DMS79 (cell line): ENCODE data around the gene ADAMTS4.

Experiments used
- DNase-seq: peaks from one replicate; lab custom pipeline; 2025; lab: John Stamatoyannopoulos, UW

Gene ADAMTS4

DNA sequence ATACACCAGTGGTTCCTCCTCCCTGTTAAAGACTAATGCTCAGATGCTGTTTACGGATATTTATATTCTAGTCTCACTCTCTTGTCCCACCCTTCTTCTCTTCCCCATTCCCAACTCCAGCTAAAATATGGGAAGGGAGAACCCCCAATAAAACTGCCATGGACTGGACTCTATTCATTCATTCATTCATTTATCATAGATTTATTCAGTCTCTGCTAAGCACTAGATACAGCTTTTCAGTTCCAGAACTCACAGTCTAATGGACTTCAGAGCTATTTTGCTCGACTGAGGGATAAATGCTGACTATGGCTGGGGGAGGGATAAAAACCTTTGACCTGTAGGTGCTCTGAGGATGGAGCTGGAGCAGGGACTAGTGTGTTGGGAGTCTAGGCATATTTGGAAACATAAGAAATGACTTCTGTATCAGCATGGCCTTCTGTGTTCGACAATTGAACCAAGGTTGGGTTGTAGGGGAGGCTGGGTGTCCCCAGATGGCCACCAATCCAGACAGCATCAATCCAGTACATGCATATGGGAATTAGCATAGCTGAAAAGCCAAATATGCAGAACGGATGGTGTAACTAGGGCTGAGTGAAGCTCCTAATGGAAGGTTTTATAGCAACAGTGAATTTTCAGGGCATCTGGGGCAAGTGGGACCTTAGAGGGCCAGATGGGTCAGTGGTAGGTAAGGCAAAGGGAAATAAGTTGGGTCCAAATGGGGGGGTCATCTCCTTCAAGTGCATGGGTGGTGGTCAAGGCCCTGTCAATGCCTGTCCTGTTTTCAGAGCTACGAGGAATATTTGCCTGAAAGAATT, 20.4 kb upstream of the ADAMTS4 start:
- no peak for DNase-seq

DNA sequence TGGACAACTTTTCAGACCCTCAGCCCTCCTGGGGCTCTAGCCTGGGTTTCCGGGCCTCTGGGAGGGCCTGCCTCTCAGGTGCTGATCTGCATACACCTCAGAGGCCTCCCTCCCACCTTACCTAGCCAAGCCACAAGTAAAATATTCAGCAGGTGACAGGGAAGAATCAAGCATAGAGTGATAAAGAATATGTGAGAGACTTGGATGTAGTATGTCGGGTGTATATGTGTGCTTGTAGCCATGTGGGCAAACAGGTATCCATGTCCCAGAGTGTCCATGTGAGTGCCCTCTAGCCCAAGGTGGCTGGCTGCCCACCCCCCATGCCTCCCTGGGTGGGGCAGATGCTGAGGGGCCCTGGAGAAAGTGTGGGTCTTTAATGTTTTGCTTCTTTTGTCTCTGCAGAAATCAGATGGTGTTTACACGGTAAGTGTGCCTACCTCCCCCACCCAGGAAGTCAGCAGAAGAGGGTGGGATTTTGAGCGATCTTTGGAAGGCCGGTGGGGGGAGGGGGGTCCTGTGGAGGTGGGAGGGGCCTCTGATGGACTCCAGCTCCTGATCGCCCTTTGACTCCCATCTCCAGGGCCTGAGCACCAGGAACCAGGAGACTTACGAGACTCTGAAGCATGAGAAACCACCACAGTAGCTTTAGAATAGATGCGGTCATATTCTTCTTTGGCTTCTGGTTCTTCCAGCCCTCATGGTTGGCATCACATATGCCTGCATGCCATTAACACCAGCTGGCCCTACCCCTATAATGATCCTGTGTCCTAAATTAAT, 19.6 kb upstream of the ADAMTS4 start:
- no peak for DNase-seq

DNA sequence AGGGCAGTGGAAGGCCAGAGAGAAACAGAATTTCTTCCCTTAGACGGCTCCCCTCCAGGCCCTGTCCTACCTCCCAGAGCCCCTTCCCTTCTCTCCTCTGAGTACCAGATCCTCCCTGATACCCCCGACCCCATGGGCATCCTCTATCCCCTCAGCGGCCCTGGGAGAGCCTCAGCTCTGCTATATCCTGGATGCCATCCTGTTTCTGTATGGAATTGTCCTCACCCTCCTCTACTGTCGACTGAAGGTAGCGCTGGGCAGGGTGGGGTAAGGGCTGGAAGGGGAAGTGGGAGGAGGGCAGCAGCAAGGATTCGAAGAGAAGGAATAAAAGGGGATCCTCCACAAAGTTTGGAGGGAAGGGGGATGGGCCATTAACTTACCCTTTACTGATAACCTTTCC, 19.0 kb upstream of the ADAMTS4 start:
- DNase-seq = no peak

DNA sequence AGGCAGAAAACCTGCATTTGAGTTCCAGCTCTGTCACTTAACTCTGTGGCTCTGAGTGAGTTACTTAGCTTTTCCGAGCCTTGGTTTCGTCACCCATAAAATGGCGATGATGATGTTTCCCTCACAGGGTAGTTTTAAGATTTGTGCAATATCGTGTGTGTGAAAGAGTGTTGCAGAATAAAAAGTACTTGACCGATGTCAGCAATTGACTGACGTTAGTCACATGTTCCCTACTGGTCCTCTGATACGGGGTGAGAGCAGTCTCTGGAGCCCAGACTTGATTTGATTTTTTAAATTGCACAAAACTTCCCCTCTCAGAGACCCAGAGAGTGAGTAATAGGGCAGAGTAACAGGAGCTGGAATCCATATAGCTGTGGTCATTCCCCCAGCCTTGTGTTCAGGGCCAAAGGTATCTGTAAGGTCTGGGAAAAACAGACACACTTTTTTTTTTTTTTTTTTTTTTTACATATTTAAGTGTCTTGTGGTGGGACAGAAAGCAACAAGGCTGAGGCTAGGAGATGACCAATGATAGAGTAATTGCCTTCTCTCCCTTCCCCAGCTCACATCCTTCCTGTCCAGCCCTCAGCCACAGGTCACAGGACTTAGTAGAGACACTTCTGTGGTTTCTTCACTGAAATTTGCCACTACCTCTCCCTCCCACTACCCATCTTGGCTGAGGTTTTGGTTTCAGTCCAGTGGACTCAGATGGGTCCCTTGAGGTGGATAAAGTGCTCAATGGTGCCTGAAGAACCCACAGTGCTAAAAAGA, 18.3 kb upstream of the ADAMTS4 start:
- DNase-seq = peak; percentile 13

DNA sequence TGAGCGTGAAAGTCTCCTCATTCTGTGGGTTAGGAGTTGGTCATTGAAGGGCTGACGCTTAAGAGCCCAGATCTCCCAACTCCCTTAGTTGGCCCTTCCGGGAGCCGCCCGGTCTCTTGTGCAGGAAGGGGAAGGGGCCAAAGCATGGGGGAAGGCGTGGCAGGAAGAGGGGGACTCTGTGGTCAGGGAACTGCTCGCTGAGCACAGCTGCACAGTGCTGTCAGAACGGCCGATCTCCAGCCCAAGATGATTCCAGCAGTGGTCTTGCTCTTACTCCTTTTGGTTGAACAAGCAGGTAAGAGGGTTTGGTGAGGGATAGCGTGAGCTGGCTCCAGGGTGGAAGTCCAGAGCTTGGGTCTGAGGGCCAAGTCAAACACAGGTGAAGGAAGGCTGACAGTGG, 16.2 kb upstream of the ADAMTS4 start, which contains the start of gene FCER1G:
Gene FCER1G (plus strand): TSS at position 220 of the 400 bp plus-strand sequence. CDS start 27 bp downstream, at position 247.
- no peak for DNase-seq

DNA sequence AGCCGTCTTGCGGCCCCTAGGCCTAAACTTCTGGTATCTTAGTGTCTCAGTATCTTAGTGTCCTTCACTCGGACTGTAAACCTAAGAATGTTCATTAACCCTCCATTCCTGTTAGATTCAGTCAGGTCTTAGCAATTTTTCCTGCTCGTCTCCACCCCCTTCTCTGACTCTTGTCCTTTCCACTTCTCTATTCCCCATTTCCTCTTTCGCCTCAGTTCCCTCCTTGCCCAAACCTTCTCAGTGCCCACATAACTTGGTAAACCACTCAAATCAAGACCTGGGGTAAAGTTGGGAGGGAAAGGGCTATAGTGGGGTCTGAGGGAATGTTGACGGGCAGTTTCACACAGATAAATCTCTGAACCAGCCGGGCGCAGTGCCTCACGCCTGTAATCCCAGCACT, 15.5 kb upstream of the ADAMTS4 start:
- DNase-seq = no peak

DNA sequence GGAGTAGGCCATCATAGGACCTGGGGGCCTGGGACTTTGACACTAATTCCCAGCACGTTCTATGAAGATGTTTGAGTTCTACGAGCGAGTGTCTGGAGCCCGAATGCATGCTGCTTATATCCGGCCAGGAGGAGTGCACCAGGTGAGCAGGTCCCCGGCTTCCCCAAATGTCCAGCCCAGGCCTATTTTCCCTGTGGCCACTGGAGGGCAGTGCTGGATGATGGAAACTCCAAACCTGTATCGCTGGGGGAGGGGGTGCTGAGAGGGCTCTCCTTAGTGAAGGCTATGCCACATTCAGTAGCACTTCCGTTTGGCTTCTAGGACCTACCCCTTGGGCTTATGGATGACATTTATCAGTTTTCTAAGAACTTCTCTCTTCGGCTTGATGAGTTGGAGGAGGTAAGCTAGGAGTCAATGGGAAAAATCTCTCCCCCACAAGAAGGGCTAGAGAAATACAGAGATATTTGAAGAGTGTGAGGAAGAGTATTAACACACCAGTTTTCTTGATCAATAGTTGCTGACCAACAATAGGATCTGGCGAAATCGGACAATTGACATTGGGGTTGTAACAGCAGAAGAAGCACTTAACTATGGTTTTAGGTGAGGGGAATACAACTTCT, 11.0 kb upstream of the ADAMTS4 start:
- DNase-seq = peak; percentile 12

DNA sequence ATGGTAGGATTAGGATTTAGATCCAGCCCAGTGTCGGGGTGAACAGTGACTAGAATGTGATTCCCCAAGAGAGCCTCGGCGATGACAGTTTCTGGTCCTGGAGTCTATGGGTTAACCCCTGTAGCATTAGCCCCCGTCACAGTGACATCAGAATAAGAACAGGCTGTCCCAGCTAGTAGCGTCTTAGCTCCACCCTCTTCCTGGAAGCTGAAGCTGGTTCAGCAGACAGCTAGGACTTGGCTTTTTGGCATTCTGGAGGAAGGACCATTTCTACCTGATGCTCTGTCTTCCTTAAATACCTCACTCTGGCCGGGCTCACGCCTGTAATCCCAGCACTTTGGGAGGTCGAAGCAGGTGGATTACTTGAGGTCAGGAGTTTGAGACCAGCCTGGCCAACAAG, 8.3 kb upstream of the ADAMTS4 start:
- DNase-seq = no peak

DNA sequence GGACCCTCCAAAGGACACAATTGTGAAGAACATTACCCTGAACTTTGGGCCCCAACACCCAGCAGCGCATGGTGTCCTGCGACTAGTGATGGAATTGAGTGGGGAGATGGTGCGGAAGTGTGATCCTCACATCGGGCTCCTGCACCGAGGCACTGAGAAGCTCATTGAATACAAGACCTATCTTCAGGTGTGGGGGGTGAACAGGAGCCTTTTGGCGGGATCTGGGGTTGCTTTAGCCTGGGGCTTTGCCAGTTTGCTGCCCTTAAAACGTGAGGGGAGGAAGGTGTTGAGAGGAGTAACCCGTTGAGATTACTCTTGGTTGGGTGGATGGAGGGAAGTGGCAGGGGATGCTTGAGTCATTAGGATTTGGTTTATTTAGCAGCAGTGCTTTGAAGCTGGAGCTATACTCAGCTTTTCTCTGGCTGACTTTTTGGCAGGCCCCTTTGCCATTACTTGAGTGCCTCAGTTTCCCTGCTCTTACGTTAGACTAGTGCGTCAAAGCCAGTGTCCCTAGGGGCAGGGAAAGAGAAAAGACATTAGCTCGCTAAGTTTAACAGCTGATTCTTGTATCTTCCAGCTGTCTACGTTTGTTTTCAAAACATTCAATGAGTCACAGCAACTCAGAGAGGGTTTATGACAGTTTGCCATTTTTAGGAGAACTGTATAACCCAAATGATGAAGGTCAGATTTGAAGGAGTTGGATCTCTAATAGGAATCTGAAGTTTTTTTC, 7.7 kb upstream of the ADAMTS4 start:
- DNase-seq = no peak

DNA sequence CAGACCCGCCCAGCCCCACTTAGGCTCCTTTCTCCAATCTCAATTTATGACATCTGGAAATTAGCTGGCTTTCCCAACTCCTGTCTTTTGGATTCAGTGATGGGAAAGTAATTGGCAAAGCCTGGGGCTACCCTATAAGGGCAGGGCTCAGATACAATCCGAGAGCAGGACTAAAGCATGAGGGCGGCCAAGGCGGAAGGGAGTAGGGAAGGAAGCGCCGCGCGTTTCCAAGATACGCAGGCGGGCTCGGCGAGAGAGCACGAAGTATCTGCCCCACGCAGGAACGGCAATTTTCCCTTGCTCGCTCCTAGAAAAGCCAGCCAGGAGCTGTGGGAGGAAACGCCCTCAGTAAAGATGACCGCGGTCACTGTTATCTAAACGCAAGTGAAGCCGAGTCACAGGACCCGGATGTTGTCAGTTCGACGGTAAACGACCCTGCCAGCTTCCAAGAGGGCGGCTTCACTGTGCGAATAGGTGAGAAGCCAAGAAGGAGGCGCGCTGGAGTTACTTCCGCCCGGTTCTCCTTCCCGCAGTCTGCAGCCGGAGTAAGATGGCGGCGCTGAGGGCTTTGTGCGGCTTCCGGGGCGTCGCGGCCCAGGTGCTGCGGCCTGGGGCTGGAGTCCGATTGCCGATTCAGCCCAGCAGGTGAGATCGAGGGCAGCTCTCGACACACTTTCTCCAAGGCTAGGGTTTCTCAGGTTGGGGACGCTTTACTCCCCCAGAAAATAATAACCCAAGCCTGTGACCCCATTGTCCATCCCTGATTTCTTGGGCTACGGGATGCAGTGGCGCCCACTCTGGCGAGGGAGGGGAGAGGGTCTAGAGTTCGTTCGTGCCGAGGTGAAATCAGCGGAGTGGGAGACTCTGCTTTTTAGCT, 3.2 kb upstream of the ADAMTS4 start, which contains the start of gene NDUFS2:
Gene NDUFS2 (plus strand): TSS at position 532 of the 877 bp plus-strand sequence. CDS start 19 bp downstream, at position 551.
- DNase-seq = peak; percentile 99

DNA sequence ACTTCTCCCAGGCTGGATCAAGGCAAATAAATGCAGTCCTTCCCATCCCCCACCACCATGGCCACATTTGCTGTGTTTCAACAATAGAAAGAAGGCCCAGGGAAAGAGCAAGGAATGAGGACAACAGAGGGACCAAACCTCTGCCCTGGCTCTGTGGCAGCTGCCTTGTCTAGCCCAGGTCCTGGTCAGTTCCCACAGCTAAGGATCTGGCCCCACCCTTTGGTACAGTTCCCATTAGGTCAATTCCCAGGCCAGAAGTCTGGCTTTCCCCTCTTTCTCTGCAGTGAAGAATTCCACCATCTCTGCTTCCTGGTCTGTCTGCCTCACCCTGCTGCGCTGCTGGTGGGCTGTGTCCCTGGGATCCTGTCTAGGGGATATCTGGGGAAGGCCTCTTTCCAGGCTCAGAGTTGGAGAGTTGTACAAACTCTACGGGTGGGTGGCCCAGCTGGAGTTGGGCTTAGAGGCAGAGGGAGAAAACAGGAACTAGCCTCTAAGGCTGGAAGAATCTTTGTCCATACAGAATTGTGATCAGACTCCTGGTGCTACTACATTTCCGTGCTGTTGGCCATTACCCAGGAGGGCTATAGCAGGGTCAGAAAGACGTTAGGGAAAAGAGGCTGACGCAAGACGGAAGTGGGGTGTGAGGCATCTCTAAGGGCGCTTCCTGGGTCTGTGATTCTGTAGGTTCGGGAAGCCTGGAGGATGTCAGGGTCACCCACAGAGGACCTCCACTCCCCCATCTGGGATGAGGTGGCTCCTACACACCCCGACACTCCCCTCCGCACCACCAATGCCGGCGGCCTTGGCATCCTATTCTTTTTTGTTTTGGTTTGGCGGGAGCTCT, 2.4 kb upstream of the ADAMTS4 start:
- no peak for DNase-seq

DNA sequence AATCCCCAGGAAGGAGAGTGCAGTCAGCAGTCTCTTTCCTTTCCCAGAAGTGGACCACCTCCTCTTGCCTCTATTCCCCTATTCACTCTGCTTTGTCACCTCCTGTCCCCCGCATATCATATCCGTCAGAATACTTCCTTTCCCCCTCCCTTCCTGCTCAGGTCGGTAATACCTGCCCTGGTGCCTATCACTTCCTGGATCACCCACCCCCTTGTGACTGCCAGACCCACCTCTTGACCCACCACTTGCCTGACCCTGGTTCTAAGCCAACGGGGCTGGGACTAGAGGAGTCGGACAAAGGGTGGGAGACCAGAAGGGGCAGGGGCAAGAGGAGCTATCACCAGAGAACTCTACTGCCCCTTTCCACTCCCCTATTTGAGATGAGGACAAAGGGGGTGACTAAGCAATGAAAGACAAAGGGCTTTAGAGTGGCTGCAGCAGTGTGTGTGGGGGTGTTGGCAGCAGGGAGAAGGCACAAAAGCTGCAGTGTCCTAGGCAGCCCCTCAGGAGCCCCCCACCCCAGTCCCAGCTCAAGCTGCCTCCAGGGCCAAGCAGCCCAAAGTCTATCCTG, 1.7 kb upstream of the ADAMTS4 start:
- no peak for DNase-seq

DNA sequence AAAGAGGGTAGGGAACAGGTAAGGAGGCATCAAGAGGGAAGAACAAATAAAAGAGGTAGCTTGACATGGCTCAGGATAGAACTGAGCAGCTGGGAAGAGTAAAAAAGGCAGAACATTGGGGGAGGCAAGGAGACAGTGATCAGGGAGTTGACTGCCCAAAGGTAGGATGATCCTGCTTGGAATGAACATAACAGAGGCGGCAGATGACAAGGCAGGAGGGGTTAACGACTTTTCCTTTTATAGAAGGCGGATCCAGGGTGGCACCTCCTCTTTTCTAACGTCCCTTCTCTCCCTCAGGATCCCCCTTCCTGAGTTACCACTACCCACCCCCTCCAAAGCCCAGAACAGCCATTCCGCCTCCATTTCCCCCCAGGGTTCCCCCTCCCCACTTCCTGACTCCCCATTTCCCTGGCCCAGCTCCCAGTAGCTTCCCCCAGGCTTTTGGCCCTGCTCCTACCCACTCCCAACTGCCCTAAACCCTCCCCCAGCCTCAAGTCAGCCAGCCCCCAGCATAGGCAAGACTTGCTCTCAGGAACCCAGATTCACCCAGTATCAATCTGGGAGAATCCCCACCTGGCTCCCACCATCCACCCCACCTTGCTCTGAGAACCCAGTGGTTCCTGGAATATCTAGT, 769 bp upstream of the ADAMTS4 start:
- no peak for DNase-seq

DNA sequence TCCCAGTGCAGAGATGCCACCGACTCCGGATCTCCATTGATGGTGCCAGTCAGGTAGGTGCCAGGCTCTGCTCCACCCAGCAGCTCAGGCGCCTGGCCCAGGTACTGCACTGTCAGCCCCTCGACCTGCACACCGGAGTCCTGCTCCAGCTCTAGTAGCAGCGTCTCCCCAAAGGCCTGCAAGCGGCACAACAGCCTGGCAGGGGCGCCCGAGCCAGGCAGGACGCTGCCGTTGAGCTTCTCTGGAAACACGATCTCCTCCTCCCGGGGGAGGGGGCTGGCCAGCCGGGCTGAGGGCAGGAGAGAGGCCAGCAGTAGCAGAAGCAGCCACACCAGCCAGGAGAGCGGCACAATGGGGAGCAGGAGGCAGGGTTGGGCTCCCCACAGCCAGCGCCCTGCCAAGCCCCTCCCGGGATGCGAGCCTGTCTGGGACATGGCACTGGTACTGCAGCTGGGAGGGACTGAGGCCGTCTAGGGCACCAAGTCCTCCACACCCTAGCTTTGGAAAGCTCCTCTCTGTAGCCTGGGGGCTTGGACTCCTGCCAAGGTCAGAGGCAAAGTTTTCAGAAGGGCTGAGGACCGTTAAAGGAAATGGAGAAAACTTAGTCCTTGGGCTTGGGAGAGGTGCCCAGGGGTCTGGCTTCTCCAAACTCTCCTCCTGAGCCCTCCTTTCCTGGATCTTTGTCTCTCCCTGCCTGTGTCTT, 509 bp downstream of the ADAMTS4 start:
- no peak for DNase-seq

DNA sequence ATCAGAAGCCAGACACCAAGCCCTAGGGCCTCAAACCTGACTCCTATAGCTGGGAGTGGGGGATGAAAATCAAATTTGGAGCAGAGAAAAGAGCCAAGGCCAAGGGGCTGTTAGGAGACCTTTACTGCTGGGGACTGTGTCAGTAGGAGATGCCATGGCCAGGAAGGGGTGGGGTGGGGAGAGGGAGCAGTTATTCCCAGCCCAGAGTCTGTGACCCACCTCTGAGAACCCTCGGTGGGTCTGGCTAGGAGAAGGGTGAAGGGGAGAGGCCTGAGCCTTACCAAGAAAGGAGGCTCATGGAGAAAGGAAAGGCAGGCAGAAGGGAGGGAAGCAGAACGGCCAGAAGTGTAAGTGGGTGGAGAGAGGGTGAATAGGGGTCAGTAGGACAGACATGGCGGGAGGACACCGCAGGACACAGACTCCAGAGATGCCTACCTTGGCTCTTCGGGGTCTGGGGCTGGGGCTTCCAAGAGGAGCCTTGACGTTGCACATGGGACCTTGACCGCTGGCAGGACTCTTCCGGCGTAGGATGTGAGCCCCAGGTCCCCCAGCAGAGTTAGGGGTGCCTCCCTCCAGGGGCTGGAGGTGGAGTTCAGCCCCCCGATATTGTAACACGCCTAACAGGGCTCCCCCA, 1.2 kb downstream of the ADAMTS4 start:
- no peak for DNase-seq

DNA sequence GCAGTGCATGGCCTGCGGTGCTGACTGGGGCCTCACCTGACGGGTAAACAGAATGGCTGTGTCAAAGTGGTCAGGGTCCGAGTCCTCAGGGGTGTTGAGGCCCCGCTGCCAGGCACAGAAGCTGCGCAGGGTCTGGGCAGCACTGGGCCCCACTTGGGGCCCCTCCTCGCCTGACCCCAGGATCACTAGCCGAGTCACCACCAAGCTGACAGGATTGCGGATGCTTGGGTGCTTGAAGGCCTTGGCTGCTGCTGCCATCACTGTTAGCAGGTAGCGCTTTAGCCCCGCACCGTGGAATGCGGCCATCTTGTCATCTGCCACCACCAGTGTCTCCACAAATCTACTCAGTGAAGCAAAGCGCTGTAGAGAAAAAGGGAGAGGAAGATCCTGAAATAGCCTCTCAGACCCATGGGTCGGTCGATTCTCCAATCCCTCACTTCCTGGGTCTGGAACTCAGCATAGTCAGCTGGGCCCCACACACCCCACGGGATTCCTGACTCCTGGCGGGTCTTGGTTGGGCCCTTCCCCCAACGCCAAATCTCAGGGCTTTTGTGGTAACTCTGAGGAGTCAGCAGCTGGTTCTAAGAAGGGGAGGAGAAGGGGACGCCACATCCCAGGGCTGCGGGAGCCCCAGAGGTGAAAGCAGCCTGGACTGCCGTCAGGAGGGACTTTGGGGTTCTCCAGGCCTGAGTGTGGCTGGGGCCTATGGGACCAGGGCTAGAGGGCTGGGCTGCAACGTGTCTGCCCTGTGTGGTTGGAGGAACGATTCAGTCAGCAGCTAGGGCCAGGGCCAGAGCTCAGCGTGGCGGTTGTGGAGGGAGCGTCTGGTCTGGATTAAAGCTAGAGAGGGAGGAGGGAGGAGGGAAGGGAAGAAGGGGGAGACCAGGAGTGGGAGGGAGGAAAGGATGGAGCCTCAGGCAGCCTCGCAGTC, 2.1 kb downstream of the ADAMTS4 start:
- no peak for DNase-seq
